ENCODE data around the gene MYO5C.

MYO5C gene, protein sequence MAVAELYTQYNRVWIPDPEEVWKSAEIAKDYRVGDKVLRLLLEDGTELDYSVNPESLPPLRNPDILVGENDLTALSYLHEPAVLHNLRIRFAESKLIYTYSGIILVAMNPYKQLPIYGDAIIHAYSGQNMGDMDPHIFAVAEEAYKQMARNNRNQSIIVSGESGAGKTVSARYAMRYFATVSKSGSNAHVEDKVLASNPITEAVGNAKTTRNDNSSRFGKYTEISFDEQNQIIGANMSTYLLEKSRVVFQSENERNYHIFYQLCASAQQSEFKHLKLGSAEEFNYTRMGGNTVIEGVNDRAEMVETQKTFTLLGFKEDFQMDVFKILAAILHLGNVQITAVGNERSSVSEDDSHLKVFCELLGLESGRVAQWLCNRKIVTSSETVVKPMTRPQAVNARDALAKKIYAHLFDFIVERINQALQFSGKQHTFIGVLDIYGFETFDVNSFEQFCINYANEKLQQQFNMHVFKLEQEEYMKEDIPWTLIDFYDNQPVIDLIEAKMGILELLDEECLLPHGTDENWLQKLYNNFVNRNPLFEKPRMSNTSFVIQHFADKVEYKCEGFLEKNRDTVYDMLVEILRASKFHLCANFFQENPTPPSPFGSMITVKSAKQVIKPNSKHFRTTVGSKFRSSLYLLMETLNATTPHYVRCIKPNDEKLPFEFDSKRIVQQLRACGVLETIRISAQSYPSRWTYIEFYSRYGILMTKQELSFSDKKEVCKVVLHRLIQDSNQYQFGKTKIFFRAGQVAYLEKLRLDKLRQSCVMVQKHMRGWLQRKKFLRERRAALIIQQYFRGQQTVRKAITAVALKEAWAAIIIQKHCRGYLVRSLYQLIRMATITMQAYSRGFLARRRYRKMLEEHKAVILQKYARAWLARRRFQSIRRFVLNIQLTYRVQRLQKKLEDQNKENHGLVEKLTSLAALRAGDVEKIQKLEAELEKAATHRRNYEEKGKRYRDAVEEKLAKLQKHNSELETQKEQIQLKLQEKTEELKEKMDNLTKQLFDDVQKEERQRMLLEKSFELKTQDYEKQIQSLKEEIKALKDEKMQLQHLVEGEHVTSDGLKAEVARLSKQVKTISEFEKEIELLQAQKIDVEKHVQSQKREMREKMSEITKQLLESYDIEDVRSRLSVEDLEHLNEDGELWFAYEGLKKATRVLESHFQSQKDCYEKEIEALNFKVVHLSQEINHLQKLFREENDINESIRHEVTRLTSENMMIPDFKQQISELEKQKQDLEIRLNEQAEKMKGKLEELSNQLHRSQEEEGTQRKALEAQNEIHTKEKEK (N-terminal part only)

DNA sequence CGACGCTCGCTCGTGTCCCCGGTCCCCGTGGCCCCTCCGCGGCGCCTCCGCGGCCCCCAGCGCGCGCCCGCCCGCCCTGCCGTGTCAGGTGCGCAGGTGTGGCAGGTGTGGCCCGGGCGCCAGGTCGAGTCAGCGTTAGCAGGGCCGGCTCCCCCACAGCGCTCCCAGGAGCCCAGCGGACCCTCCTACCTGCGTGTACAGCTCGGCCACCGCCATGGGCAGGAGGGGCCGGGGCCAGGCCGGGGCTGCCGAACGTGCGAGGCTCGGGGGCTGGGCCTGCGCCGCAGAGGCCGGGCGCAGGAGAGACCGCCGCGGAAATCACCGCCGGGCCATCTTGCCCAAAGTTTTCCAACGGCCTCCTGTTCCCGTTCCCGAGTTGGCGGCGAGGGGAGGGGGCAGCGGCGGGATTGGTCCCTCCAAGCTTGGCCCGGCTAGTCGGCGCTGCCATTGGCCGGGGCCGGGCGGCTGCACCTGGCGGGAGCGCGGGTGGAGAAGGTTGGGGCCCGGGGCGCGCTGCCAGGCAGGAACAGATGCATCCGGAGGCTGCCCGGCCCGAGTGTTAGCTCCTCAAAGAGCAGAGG is at the start of gene MYO5C:
Gene MYO5C, minus strand, starts transcription at position 384 of the 581 bp plus-strand sequence. Its CDS starts 168 bp downstream, at position 216.
- TF ChIP-seq, protein P1, sequence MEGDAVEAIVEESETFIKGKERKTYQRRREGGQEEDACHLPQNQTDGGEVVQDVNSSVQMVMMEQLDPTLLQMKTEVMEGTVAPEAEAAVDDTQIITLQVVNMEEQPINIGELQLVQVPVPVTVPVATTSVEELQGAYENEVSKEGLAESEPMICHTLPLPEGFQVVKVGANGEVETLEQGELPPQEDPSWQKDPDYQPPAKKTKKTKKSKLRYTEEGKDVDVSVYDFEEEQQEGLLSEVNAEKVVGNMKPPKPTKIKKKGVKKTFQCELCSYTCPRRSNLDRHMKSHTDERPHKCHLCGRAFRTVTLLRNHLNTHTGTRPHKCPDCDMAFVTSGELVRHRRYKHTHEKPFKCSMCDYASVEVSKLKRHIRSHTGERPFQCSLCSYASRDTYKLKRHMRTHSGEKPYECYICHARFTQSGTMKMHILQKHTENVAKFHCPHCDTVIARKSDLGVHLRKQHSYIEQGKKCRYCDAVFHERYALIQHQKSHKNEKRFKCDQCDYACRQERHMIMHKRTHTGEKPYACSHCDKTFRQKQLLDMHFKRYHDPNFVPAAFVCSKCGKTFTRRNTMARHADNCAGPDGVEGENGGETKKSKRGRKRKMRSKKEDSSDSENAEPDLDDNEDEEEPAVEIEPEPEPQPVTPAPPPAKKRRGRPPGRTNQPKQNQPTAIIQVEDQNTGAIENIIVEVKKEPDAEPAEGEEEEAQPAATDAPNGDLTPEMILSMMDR (IDR thresholded peaks at IDR 0.05; ENCODE audit: insufficient read depth, low read length, poor library complexity, severe bottlenecking): no peak
- H3K27me3 ChIP-seq (replicated peaks; ENCODE audit: control insufficient read depth, insufficient read depth, low read length): no peaks in the 10 kb centered on the region; the same call in 1 of the 2 replicates
- H3K4me3 ChIP-seq (replicated peaks; ENCODE audit: low read depth, low read length): peak within 1 kb of the TSS; percentile 51
- DNase-seq (ENCODE audit: extremely low read depth, insufficient read length): no peak
- no peaks in the 10 kb centered on the region for H3K36me3 ChIP-seq (ENCODE audit: control insufficient read depth, insufficient read depth, low read length)

GRCh38 chr15:52344592-52344991 is 49.0 kb upstream of the MYO5C start:
- Histone ChIP-seq H3K4me3 (replicated peaks; ENCODE audit: low read depth, low read length) (no peak overlapping the region), H3K27me3 (replicated peaks; ENCODE audit: control insufficient read depth, insufficient read depth, low read length) (no peaks in the 10 kb centered on the region), H3K36me3 (ENCODE audit: control insufficient read depth, insufficient read depth, low read length) (peaks cover 13% of the 10 kb centered on the region)
- DNase-seq (ENCODE audit: extremely low read depth, insufficient read length): no peak
- TF ChIP-seq, protein P1 (IDR thresholded peaks at IDR 0.05; ENCODE audit: insufficient read depth, low read length, poor library complexity, severe bottlenecking): no peak

GRCh38 chr15:52343831-52344230 is 48.2 kb upstream of the MYO5C start:
- H3K4me3 ChIP-seq (replicated peaks; ENCODE audit: low read depth, low read length): no peak overlapping the region
- TF ChIP-seq, protein P1 (IDR thresholded peaks at IDR 0.05; ENCODE audit: insufficient read depth, low read length, poor library complexity, severe bottlenecking): no peak
- peaks cover 8% of the 10 kb centered on the region for H3K36me3 ChIP-seq (ENCODE audit: control insufficient read depth, insufficient read depth, low read length)
- H3K27me3 ChIP-seq (replicated peaks; ENCODE audit: control insufficient read depth, insufficient read depth, low read length): no peaks in the 10 kb centered on the region
- DNase-seq (ENCODE audit: extremely low read depth, insufficient read length): no peak

DNA sequence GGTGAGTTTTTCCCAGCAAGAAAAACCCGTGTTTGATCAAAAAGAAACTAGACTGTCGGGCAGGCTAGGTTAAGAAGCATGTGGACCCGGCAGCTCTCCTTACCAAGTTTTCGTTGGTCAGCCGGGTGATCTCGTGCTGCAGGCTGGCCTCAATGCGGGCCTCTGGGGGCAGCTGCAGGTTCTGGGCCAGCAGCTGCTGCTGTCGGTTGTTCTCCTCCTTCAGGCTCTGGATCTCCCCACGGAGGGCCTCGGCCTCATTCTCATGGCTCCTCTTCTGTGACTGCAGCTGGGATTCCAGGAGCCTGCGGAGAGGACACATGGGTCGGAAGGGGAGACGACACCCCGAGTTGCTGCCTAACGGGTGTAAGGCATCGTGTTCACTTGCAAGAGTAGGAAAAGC is 44.5 kb upstream of the MYO5C start:
- H3K36me3 ChIP-seq (ENCODE audit: control insufficient read depth, insufficient read depth, low read length): peaks cover 8% of the 10 kb centered on the region
- TF ChIP-seq, protein P1 (IDR thresholded peaks at IDR 0.05; ENCODE audit: insufficient read depth, low read length, poor library complexity, severe bottlenecking): no peak
- DNase-seq (ENCODE audit: extremely low read depth, insufficient read length): no peak
- H3K4me3 ChIP-seq (replicated peaks; ENCODE audit: low read depth, low read length): no peak overlapping the region
- no peaks in the 10 kb centered on the region for H3K27me3 ChIP-seq (replicated peaks; ENCODE audit: control insufficient read depth, insufficient read depth, low read length)

- Histone ChIP-seq H3K4me3 (replicated peaks; ENCODE audit: low read depth, low read length) (no peak overlapping the region), H3K36me3 (ENCODE audit: control insufficient read depth, insufficient read depth, low read length) (peaks cover 5% of the 10 kb centered on the region; the same call in 1 of the 2 replicates), H3K27me3 (replicated peaks; ENCODE audit: control insufficient read depth, insufficient read depth, low read length) (no peaks in the 10 kb centered on the region)
- DNase-seq (ENCODE audit: extremely low read depth, insufficient read length): no peak
- TF ChIP-seq, protein P1 (IDR thresholded peaks at IDR 0.05; ENCODE audit: insufficient read depth, low read length, poor library complexity, severe bottlenecking): no peak
These were observed 43.3 kb upstream of the MYO5C start for GRCh38 chr15:52338891-52339290.
